Forelimb muscle (tissue), 1 donor: ENCODE data around the gene ZWINT. TPM values are rescaled to one million over a fixed set of nuclear protein-coding genes. Genes with fewer than 3 reads are reported as not detected.
A peak's percentile ranks its signal among the peaks of the same experiment; 100 is the strongest.

Experiments used
- DNase-seq: peaks from one replicate; pipeline ENCODE4 v3.0.0-alpha.2; 2013; ENCODE audit warnings: low read depth
- polyA plus RNA-seq: library from polyadenylated mRNA; unstranded; fragments of 120-200 nt; gene quantifications from one replicate; pipeline ENCODE4 v1.2.1, GENCODE V29; 2013; ENCODE audit not compliant: insufficient read length

The ZWINT gene
- polyA plus RNA-seq = 16.0 TPM

- peak; percentile 89 for DNase-seq
Observed at GRCh38 chr10:56360967-56361612, at the start of gene ZWINT. TSS of gene ZWINT (minus strand) at chr10:56361259. CDS start at chr10:56361236, 23 bp downstream.

- DNase-seq = no peak
Observed at GRCh38 chr10:56383806-56384205, 22.7 kb upstream of the ZWINT start.

GRCh38 chr10:56370217-56371113 lies 9.4 kb upstream of the ZWINT start:
- DNase-seq = no peak

- no peak for DNase-seq
Observed at GRCh38 chr10:56360583-56360966, 484 bp downstream of the ZWINT start.

- DNase-seq = no peak
Observed at GRCh38 chr10:56359837-56360236, 1.2 kb downstream of the ZWINT start.

- DNase-seq = no peak
Observed at GRCh38 chr10:56357018-56357417, 4.0 kb downstream of the ZWINT start.

GRCh38 chr10:56351909-56352630 lies 9.0 kb downstream of the ZWINT start:
- DNase-seq = no peak

- DNase-seq = no peak
Observed at GRCh38 chr10:56349611-56350010, 11.4 kb downstream of the ZWINT start.

GRCh38 chr10:56348101-56348500 lies 13.0 kb downstream of the ZWINT start:
- no peak for DNase-seq

GRCh38 chr10:56346845-56347415 lies 14.1 kb downstream of the ZWINT start:
- DNase-seq = no peak

- no peak for DNase-seq
Observed at GRCh38 chr10:56341612-56342011, 19.4 kb downstream of the ZWINT start.

GRCh38 chr10:56329961-56330360 lies 31.1 kb downstream of the ZWINT start:
- no peak for DNase-seq

- no peak for DNase-seq
Observed at GRCh38 chr10:56327118-56327517, 33.9 kb downstream of the ZWINT start.

- DNase-seq = no peak
Observed at GRCh38 chr10:56319386-56319785, 41.7 kb downstream of the ZWINT start.

GRCh38 chr10:56318816-56319215 lies 42.2 kb downstream of the ZWINT start:
- no peak for DNase-seq

- DNase-seq = no peak
Observed at GRCh38 chr10:56317603-56318002, 43.5 kb downstream of the ZWINT start.

- no peak for DNase-seq
Observed at GRCh38 chr10:56316603-56317002, 44.5 kb downstream of the ZWINT start.
